ENCODE measurements around the gene NCAM1.

Gene NCAM1

DNA sequence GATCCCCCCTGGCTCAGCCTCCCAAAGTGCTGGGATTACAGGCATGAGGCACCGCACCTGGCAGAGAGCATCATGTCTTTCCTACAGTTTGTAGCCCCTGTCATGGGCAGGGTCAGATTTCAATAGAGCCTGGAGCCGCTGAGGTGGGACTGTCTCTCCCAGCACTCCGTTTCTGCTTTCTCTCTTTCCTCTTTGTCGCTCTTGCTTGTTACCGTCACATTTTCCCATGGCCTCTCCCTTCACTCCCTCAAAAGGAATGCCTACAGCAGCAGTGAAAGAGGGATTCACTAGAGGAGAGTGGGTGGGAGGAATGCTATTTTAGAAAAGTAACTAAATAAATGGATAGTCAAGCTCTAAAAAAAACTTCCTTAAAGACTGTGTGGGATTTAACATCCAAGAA, 216.5 kb downstream of the NCAM1 start:
- TF ChIP-seq TEAD4 (IDR thresholded peaks at IDR 0.05) (no peak), CREB1 (IDR thresholded peaks at IDR 0.05; ENCODE audit: low read depth) (no peak), RAD21 (IDR thresholded peaks at IDR 0.05; ENCODE audit: low read depth) (no peak), TAF1 (IDR thresholded peaks at IDR 0.05; ENCODE audit: low read depth) (no peak), EGR1 (IDR thresholded peaks at IDR 0.05) (no peak), USF1 (IDR thresholded peaks at IDR 0.05) (no peak), FOXM1 (IDR thresholded peaks at IDR 0.05; ENCODE audit: borderline replicate concordance, low read depth) (no peak), TCF12 (IDR thresholded peaks at IDR 0.05; ENCODE audit: low read depth) (no peak), ZBTB7A (IDR thresholded peaks at IDR 0.05; ENCODE audit: low read depth) (no peak), NFIC (IDR thresholded peaks at IDR 0.05) (no peak), YY1 (IDR thresholded peaks at IDR 0.05; ENCODE audit: low read depth) (no peak), REST (IDR thresholded peaks at IDR 0.05; ENCODE audit: low read depth) (no peak), EP300 (IDR thresholded peaks at IDR 0.05; ENCODE audit: borderline replicate concordance) (no peak), CEBPB (IDR thresholded peaks at IDR 0.05) (no peak)
- TF ChIP-seq, protein P1, sequence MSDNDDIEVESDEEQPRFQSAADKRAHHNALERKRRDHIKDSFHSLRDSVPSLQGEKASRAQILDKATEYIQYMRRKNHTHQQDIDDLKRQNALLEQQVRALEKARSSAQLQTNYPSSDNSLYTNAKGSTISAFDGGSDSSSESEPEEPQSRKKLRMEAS (IDR thresholded peaks at IDR 0.05) = no peak

DNA sequence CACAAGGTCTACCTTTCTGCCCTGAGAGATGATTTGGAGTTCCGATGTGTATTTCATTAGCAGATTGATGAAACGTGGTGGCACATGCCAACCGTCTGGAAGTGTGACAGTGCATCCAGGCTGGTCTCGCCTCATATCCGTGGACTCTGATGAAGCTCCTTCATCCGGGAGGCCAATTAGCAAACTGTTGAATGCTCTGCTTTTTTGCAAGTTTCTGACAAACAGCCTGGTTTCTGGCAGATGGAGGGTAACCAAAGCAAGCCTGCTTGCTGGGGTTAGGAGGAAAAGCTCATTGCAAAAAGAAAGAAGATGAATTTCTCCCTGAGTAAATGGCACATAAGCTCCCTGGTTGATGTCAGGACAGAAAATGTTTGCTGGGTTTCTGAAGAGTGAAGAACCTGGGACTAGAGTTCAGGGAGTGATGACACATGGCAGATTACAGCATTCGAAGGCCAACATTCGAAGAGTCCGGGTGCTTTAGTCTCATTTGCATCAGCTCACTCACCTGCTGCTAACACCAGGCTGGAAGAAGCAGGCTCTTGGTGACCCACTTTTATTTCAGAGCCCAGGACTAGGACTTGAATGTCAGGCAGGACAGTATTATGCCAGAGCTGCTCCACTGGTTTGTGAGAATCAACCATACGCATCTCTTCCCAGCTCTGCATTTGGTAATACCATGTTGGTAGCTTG, 217.3 kb downstream of the NCAM1 start:
- TF ChIP-seq TAF1 (IDR thresholded peaks at IDR 0.05; ENCODE audit: low read depth) (no peak), NFIC (IDR thresholded peaks at IDR 0.05) (no peak), USF1 (IDR thresholded peaks at IDR 0.05) (no peak), ZBTB7A (IDR thresholded peaks at IDR 0.05; ENCODE audit: low read depth) (no peak), TCF12 (IDR thresholded peaks at IDR 0.05; ENCODE audit: low read depth) (no peak), CEBPB (IDR thresholded peaks at IDR 0.05) (no peak), FOXM1 (IDR thresholded peaks at IDR 0.05; ENCODE audit: borderline replicate concordance, low read depth) (no peak), EP300 (IDR thresholded peaks at IDR 0.05; ENCODE audit: borderline replicate concordance) (no peak), CREB1 (IDR thresholded peaks at IDR 0.05; ENCODE audit: low read depth) (no peak), TEAD4 (IDR thresholded peaks at IDR 0.05) (no peak), EGR1 (IDR thresholded peaks at IDR 0.05) (no peak), RAD21 (IDR thresholded peaks at IDR 0.05; ENCODE audit: low read depth) (no peak), YY1 (IDR thresholded peaks at IDR 0.05; ENCODE audit: low read depth) (no peak), REST (IDR thresholded peaks at IDR 0.05; ENCODE audit: low read depth) (no peak)
- TF ChIP-seq, protein P1 (IDR thresholded peaks at IDR 0.05) = no peak

DNA sequence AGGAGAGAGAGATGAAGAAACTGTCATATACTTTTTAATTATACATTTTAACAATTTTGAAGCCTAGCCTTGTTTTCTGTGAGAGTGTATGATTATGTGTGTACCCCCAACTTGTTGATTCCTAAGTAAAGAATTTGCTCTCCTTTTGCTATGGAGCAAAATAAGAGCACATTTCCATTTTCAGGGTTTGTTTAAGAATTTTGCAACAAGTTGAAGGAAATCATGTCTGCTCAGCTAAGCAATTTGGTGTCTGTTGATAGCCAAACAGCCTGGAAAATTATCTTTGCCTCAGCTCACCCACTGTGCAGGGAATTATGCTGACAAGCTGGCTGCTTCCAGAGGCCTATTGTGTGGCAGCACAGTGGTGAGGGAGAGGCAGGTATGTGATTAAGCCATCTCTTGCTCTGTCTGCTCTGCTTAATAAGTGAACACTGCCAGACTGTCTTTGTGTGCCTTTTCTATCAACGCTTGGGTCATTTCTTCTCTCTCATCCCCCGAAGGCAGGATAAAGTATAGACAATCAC, 218.0 kb downstream of the NCAM1 start:
- TF ChIP-seq ZBTB7A (IDR thresholded peaks at IDR 0.05; ENCODE audit: low read depth) (no peak), CREB1 (IDR thresholded peaks at IDR 0.05; ENCODE audit: low read depth) (no peak), REST (IDR thresholded peaks at IDR 0.05; ENCODE audit: low read depth) (no peak), TEAD4 (IDR thresholded peaks at IDR 0.05) (no peak), FOXM1 (IDR thresholded peaks at IDR 0.05; ENCODE audit: borderline replicate concordance, low read depth) (no peak), TAF1 (IDR thresholded peaks at IDR 0.05; ENCODE audit: low read depth) (no peak), EP300 (IDR thresholded peaks at IDR 0.05; ENCODE audit: borderline replicate concordance) (no peak), YY1 (IDR thresholded peaks at IDR 0.05; ENCODE audit: low read depth) (no peak), USF1 (IDR thresholded peaks at IDR 0.05) (no peak), CEBPB (IDR thresholded peaks at IDR 0.05) (no peak), NFIC (IDR thresholded peaks at IDR 0.05) (no peak)
- TF ChIP-seq, protein P1 (IDR thresholded peaks at IDR 0.05) = no peak

All from Ishikawa (cell line).